Breast epithelium (tissue), 3 donors: ENCODE results near the gene FDXR.

Source experiments
- POLR2A ChIP-seq: fragments of 450-650 bp; IDR thresholded peaks from one replicate; pipeline ENCODE4 v1.6.1; 2016; ENCODE audit warnings: antibody characterized with exemption, mild to moderate bottlenecking, moderate library complexity
- POLR2AphosphoS5 ChIP-seq, 3 donors: sonication (generic); formaldehyde crosslinking; IDR thresholded peaks; one replicate each; pipeline ENCODE4 v1.6.1; 2017; ENCODE audit warnings: antibody characterized with exemption in 3 of 3
- TF ChIP-seq, protein P1 (sequence below), 3 donors: fragments of 450-650 bp; IDR thresholded peaks; one replicate each; pipeline ENCODE4 v1.5.1; 2016 to 2017; ENCODE audit warnings: antibody characterized with exemption in 3 of 3, mild to moderate bottlenecking in 3 of 3, moderate library complexity in 3 of 3

DNA sequence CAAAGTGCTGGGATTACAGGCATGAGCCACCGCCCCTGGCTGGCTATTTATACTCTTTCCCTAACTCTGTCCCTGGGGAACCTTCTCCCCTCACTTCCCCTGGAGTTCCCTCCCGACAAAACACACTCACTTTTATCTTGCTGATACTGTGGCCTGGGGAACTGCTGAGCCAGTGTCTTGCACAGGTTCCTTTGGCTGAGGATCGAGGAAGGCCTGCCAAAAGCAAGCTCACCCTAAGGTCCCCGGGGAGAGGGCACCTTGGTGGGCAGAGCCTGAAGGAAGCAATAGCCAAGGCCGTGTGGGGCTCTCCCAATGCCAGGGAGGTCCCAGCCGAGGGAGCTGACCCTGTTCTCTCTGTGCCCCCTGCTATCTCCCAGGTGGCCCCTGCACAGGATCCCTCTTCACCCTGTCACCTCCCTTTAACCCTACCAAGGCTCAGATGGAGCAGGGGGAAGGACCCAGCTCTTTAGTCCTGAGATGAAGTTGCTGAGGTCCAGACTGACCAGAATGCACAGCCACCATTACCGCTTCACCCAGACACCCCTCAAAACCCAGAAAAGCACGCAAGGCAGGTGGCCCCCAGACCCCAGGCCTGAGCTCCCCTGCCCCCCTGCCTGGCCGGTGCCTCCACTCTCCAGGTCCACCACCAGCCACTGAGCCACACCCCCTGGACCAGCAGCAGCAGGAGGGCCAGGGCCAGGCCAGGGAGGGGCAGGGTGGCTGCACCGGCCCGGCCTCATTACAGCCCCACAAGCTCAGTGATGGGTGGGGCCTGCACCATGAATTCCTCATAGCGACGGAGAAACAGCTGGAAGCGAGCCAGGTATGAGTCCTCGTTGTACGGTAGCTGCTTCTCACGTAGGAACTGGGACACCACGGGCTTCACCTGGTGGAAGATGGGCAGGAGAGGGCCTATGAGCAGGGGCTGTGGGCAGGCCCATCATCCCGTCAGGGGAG, 5.1 kb upstream of the FDXR start:
- TF ChIP-seq, protein P1, sequence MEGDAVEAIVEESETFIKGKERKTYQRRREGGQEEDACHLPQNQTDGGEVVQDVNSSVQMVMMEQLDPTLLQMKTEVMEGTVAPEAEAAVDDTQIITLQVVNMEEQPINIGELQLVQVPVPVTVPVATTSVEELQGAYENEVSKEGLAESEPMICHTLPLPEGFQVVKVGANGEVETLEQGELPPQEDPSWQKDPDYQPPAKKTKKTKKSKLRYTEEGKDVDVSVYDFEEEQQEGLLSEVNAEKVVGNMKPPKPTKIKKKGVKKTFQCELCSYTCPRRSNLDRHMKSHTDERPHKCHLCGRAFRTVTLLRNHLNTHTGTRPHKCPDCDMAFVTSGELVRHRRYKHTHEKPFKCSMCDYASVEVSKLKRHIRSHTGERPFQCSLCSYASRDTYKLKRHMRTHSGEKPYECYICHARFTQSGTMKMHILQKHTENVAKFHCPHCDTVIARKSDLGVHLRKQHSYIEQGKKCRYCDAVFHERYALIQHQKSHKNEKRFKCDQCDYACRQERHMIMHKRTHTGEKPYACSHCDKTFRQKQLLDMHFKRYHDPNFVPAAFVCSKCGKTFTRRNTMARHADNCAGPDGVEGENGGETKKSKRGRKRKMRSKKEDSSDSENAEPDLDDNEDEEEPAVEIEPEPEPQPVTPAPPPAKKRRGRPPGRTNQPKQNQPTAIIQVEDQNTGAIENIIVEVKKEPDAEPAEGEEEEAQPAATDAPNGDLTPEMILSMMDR (IDR thresholded peaks at IDR 0.05): no peak
- TF ChIP-seq POLR2A (no peak), POLR2AphosphoS5 (IDR thresholded peaks at IDR 0.05) (no peak)
